Stimulated activated CD8-positive, alpha-beta memory T cell treated with anti-CD3 and anti-CD28 coated beads, Interleukin-2, amount 100 ng/mL, for 1 hour (primary cell): Measurements from ENCODE around the gene ANKS6.

ENCODE experiments used
- DNase-seq, 2 donors: peaks; one replicate each; pipeline ENCODE4 v3.0.0-alpha.2; 2020; ENCODE audit warnings: low read depth in 2 of 2

The ANKS6 gene

GRCh38 chr9:98772364-98773155 lies 23.8 kb downstream of the ANKS6 start:
- DNase-seq, result no peak

- DNase-seq, result no peak
Measured at GRCh38 chr9:98771209-98771874, 25.0 kb downstream of the ANKS6 start.

GRCh38 chr9:98770717-98771116 lies 25.6 kb downstream of the ANKS6 start:
- DNase-seq, result no peak

- no peak for DNase-seq
Measured at GRCh38 chr9:98768344-98768743, 28.0 kb downstream of the ANKS6 start.

DNA sequence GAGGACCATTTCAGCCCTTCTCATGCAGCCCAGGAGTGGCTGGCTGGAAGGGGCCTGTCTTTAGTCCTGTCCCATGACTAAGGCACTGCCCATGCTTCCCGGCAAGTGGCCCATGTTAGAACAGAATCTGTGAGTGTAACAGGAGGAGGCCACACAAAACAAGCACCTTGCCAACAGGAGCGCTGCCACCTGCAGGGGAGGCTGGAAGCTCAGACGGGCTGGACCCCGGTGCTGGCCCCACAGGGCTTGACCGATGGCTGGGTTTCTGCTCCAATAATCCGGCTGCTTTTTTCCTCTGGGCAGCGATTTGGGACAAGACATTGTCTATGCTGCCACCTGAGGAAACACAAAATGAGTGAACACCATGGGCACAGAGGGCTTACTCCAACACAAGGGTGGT lies 28.4 kb downstream of the ANKS6 start:
- no peak for DNase-seq

- no peak for DNase-seq
Measured at GRCh38 chr9:98767196-98767595, 29.2 kb downstream of the ANKS6 start.

DNA sequence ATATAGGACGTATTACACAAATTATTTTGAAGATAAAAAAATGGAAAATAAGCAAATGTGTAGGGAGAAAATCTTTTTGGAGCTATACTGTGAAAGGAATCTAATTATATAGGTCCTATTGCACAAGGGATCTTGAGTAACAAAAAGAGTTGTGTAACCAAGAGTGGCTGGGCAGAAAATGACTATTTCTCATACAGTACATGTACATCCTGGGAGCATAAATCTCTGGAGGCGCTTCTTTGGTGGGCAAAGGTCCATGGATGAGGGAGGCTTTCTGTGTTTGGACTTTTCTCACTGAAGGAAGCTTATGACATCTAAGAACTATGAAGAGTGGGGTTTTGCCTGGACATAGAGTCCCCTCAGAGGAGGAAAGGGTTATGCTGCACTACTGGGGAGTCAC lies 29.8 kb downstream of the ANKS6 start:
- DNase-seq, result no peak

- no peak for DNase-seq
Measured at GRCh38 chr9:98765256-98765655, 31.1 kb downstream of the ANKS6 start.

DNA sequence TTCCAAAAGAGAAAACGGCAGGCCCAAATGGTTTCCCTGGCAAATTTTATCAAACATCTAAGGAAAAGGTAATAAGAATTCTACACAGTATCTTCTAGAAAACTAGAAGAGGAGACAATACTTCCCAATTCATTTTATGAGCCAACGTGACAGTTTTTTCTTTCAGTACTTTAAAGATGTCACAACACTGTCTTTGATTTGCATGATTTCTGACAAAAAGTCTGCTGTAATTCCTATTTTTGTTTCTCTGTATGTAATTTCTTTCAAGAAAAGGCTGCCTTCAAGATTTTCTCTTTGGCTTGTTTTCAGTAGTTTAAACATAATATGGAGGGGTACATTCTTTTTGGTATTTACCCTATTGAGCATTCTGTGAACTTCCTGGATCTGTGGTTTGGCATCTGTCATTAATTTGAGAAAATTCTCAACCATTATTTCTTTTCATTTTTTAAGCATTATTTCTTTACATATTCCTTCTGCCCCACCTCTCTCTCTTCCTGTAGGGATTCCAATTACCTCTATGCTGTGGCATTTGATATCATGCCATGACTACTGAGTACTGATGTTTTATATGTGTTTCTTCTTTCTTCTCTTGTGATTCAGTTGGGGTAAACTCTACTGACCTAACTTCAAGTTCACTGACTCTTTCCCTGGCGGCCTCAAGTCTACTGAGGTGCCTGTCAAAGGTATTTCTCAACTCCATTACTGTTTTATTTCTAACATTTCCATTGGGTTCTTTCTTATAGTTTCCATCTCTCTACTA lies 32.2 kb downstream of the ANKS6 start:
- DNase-seq, result no peak

DNA sequence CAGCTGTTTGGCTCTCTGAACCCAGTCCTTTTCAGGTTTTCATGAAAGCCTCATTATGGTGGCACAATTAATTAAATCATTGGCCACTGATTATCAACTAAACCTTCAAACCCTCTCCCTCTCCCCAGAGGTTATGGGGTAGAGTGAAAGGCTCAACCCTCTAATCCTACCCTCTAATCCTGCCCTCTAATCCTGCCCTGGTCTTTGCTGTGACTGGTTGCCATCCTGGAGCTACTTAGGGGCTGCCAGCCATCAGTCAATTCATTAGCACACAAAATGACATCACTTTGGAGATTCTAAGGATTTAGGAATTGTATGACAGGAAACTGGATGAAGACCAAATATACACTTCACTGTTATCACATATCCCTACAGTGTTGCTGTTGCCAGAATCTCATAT lies 36.1 kb downstream of the ANKS6 start:
- DNase-seq, result no peak

GRCh38 chr9:98755006-98755618 lies 41.2 kb downstream of the ANKS6 start:
- DNase-seq, result no peak

GRCh38 chr9:98751210-98751609 lies 45.1 kb downstream of the ANKS6 start:
- no peak for DNase-seq

DNA sequence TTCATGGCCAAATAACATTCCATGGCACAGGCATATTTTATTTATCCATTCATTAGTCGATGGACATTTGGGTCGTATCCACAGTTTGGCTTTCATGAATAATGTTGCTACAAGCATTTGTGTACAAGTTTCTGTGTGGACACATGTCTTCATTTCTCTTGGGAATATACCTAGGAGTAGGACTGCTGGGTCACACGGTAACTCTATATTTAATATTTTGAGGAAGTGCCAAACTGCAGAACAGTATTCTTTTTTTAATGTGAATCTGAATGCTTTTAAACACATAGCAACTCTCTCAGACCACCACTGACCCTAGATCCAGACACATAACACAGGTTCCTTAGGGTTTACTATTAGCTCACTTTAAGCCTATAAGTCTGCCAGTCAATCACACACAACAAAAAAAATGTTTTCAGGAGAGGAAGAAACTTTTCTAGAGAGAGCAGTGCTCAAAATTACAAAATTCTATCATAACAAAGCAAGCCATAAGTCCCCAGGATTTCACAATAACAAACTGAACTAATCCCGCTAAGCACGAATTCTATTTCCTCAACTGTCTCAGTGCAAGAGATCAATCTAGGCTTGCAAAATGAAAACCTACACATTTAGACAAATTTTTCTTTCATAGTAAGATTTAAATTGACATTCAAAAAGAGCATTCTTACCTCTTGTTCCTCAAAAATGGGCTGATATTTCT lies 45.8 kb downstream of the ANKS6 start:
- no peak for DNase-seq

GRCh38 chr9:98747476-98747875 lies 48.9 kb downstream of the ANKS6 start:
- DNase-seq, result no peak

- DNase-seq, result no peak
Measured at GRCh38 chr9:98745470-98745869, 50.9 kb downstream of the ANKS6 start.

- no peak for DNase-seq
Measured at GRCh38 chr9:98743818-98744611, 52.3 kb downstream of the ANKS6 start.

- no peak for DNase-seq
Measured at GRCh38 chr9:98743329-98743728, 53.0 kb downstream of the ANKS6 start.

GRCh38 chr9:98742325-98743280 lies 53.8 kb downstream of the ANKS6 start:
- no peak for DNase-seq

GRCh38 chr9:98740226-98740881 lies 56.0 kb downstream of the ANKS6 start:
- DNase-seq, result no peak
